K562 (cell line): ENCODE results near the gene CSRNP2. TPM values are rescaled to one million over a fixed set of nuclear protein-coding genes. Genes with fewer than 3 reads are reported as not detected.

ENCODE experiments used
- ATAC-seq: fragments of 200-7000 bp; cut with Tn5 transposase; 3 replicates; pipeline ENCODE4 v1.9.1; 2020; ENCODE audit warnings: moderate library complexity
- BruUV-seq: library from RNA; stranded (reverse); fragments of 400-500 nt; replicated peaks from 2 replicates; lab custom pipeline; 2021; lab: Mats Ljungman, UMichigan
- CTCF ChIA-PET: fragments of 300-600 bp; formaldehyde crosslinking; extraction: SDS; loops from one replicate; lab custom pipeline; 2021; ENCODE audit warnings: low intra/inter-chr PET ratio; lab: Yijun Ruan, JAX
- POLR2A ChIA-PET: fragments of 300-600, 350-650 bp; sonication (Branson Sonifier 250); formaldehyde crosslinking; extraction: SDS; loops from one replicate; lab custom pipeline; 2021; ENCODE audit warnings: antibody characterized with exemption, inconsistent platforms; lab: Yijun Ruan, JAX
- DNase-seq, 4 experiments: peaks; one replicate each; pipeline versions ENCODE4 v3.0.0 to v3.0.0-alpha.2; 2011 to 2018; ENCODE audit warnings: low spot score in 3 of 4, mixed read lengths in 3 of 4; ENCODE audit errors: extremely low read depth in 1 of 4
- FAIRE-seq: peaks from 2 replicates; lab custom pipeline; 2011; peaks lifted over from hg19 to GRCh38; lab: Jason Lieb, UNC
- H2AFZ ChIP-seq: 2 replicates; pipeline ENCODE4 v1.6.0; 2011; ENCODE audit warnings: low read depth, low read length, control low read depth, inconsistent platforms
- H3K27ac ChIP-seq: fragments of 200-600 bp; 3 replicates; pipeline ENCODE4 v1.8.0; 2011; ENCODE audit warnings: low read depth, mild to moderate bottlenecking, control low read depth, inconsistent platforms, low read length, moderate library complexity, mixed read lengths; ENCODE audit errors: extremely low read depth
- H3K27me3 ChIP-seq, 2 experiments: fragments of 300-600 bp in 1 of 2; 2 replicates in 1 of 2; 3 replicates in 1 of 2; pipeline versions ENCODE4 v1.6.0 to v1.8.0; 2011; ENCODE audit warnings: inconsistent platforms in 2 of 2, low read length in 2 of 2, mild to moderate bottlenecking in 1 of 2, mixed read lengths in 1 of 2, moderate library complexity in 1 of 2; ENCODE audit not compliant: control insufficient read depth in 2 of 2, insufficient read depth in 2 of 2
- H3K36me3 ChIP-seq: fragments of 300-600 bp; 3 replicates; pipeline ENCODE4 v1.8.0; 2011; ENCODE audit warnings: mild to moderate bottlenecking, low read length, inconsistent platforms; ENCODE audit not compliant: control insufficient read depth, insufficient read depth
- H3K4me1 ChIP-seq, 2 experiments: fragments of 200-600 bp in 1 of 2; replicated peaks in 1 of 2; 2 replicates in 1 of 2; 3 replicates in 1 of 2; pipeline versions ENCODE4 v1.5.1 to v1.8.0; 2011; ENCODE audit warnings: inconsistent platforms in 2 of 2, low read length in 2 of 2, mild to moderate bottlenecking in 1 of 2, mixed read lengths in 1 of 2, moderate library complexity in 1 of 2; ENCODE audit not compliant: control insufficient read depth in 2 of 2, insufficient read depth in 2 of 2
- H3K4me2 ChIP-seq: 2 replicates; pipeline ENCODE4 v1.6.1; 2011; ENCODE audit warnings: low read length, control low read depth, inconsistent platforms, mixed read lengths; ENCODE audit not compliant: insufficient read depth
- H3K4me3 ChIP-seq: fragments of 200-600 bp; sonication (generic), shearing (Covaris generic); 2 replicates; pipeline ENCODE4 v1.5.1; 2016; ENCODE audit warnings: control low read depth, inconsistent platforms
- H3K79me2 ChIP-seq: fragments of 200-600 bp; 3 replicates; pipeline ENCODE4 v1.8.0; 2011; ENCODE audit warnings: low read length, inconsistent platforms; ENCODE audit not compliant: control insufficient read depth, insufficient read depth
- H3K9ac ChIP-seq, 2 experiments: 2 replicates each; pipeline versions ENCODE4 v1.6.0 to v1.6.1; 2011; ENCODE audit warnings: low read depth in 2 of 2, low read length in 2 of 2, control low read depth in 1 of 2, inconsistent platforms in 1 of 2, mild to moderate bottlenecking in 1 of 2, mixed read lengths in 1 of 2; ENCODE audit not compliant: insufficient read depth in 1 of 2
- H3K9me1 ChIP-seq: one replicate; pipeline ENCODE4 v1.6.0; 2011; ENCODE audit warnings: inconsistent platforms, mild to moderate bottlenecking, low read length, moderate library complexity; ENCODE audit not compliant: control insufficient read depth, insufficient read depth
- H3K9me3 ChIP-seq: replicated peaks from 2 replicates; pipeline ENCODE4 v1.5.1; 2011; ENCODE audit warnings: low read depth, low read length, inconsistent platforms; ENCODE audit not compliant: control insufficient read depth, insufficient read depth
- H4K20me1 ChIP-seq: replicated peaks from 2 replicates; pipeline ENCODE4 v1.6.1; 2011; ENCODE audit warnings: low read length, inconsistent platforms, mixed read lengths; ENCODE audit not compliant: control insufficient read depth, insufficient read depth
- CBX8 ChIP-seq: fragments of 200-600 bp; sonication (generic); IDR thresholded peaks from 2 replicates; pipeline ENCODE4 v1.6.1; 2012; ENCODE audit warnings: borderline replicate concordance, mixed run types, low read depth, mild to moderate bottlenecking, moderate library complexity, mixed read lengths, low read length, control low read depth, inconsistent platforms; ENCODE audit not compliant: poor library complexity, severe bottlenecking; ENCODE audit errors: extremely low read depth
- CEBPB ChIP-seq: fragments of 450-650 bp; IDR thresholded peaks from 2 replicates; pipeline ENCODE4 v1.6.1; 2016; ENCODE audit warnings: missing genetic modification characterization, missing compliant biosample characterization
- IFI16 ChIP-seq: fragments of 250-450 bp; sonication (Bioruptor Pico); IDR thresholded peaks from 2 replicates; pipeline ENCODE4 v2.1.2; 2022; ENCODE audit warnings: mild to moderate bottlenecking, inconsistent platforms
- MED1 ChIP-seq: sonication (generic); formaldehyde crosslinking; IDR thresholded peaks from 2 replicates; pipeline ENCODE4 v1.8.1; 2023; ENCODE audit warnings: missing genetic modification reagents, borderline replicate concordance
- MTA3 ChIP-seq: fragments of 450-650 bp; formaldehyde crosslinking; IDR thresholded peaks from 2 replicates; pipeline ENCODE4 v1.6.1; 2017; ENCODE audit warnings: mild to moderate bottlenecking, borderline replicate concordance
- TCF7L2 ChIP-seq: fragments of 150-350 bp; IDR thresholded peaks from 2 replicates; pipeline ENCODE4 v1.6.1; 2016; ENCODE audit warnings: low read depth, mild to moderate bottlenecking, low read length, moderate library complexity
- TEAD1 ChIP-seq, 2 experiments: fragments of 450-650 bp in 1 of 2; sonication (generic) in 1 of 2; formaldehyde crosslinking; IDR thresholded peaks; 2 replicates each; pipeline versions ENCODE4 v1.4.0 to v1.8.0; 2020 to 2022; ENCODE audit warnings: mild to moderate bottlenecking in 2 of 2, missing genetic modification reagents in 1 of 2
- U2AF1 ChIP-seq: fragments of 200-400 bp; formaldehyde crosslinking; optimal IDR thresholded peaks from 2 replicates; pipeline ENCODE3; 2017; ENCODE audit warnings: mild to moderate bottlenecking, low read depth, low read length, moderate library complexity
- XRCC4 ChIP-seq: IDR thresholded peaks from one replicate; pipeline ENCODE4 v1.6.1; 2011; ENCODE audit not compliant: insufficient read depth, insufficient read length; ENCODE audit errors: extremely low read depth
- ZNF23 ChIP-seq: fragments of 250-450 bp; sonication (Bioruptor Pico); IDR thresholded peaks from 2 replicates; pipeline ENCODE4 v1.4.0; 2020; ENCODE audit warnings: mild to moderate bottlenecking
- ZNF239 ChIP-seq: fragments of 250-450 bp; sonication (Bioruptor Pico); IDR thresholded peaks from 2 replicates; pipeline ENCODE4 v1.4.0; 2020; ENCODE audit warnings: mild to moderate bottlenecking
- ZNF586 ChIP-seq: fragments of 450-650 bp; formaldehyde crosslinking; conservative IDR thresholded peaks from 2 replicates; pipeline ENCODE4 v1.4.0; 2020; ENCODE audit warnings: mild to moderate bottlenecking, moderate library complexity
- WGBS: fragments of 100-300 bp; shearing (Covaris generic); methylation state at CpG from one replicate; pipeline ENCODE4 v1.1.6; 2016; ENCODE audit warnings: low coverage, mixed read lengths; ENCODE audit not compliant: insufficient coverage; ENCODE audit errors: missing lambda C conversion rate; 5-methylcytosine and 5-hydroxymethylcytosine counted together
- in situ Hi-C: fragments of 300-500 bp; cut with MboI; formaldehyde crosslinking; loops from 4 replicates; pipeline ENCODE4 v1.15.0; 2018; ENCODE audit warnings: inconsistent platforms, mixed read lengths
- intact Hi-C: fragments of 100-400 bp; cut with micrococcal nuclease; formaldehyde crosslinking; loops from 2 replicates; pipeline ENCODE4 v1.14.2; 2022
- polyA plus RNA-seq, 8 experiments: library from polyadenylated mRNA; depleted of rRNA in 4 of 8; stranded (reverse) in 5 of 8; unstranded in 3 of 8; fragments of >200 nt; fragmentation: Nextera tagmentation in 2 of 8; fragmentation: Illumina TruSeq in 1 of 8; extraction: Ambion mirVana in 2 of 8; extraction: Trizol in 1 of 8; gene quantifications; 2 replicates each; pipeline versions ENCODE4 v1.2.1 to v1.2.3, GENCODE V29; 2011 to 2014; ENCODE audit warnings: inconsistent platforms in 1 of 8, missing spikeins in 1 of 8
- total RNA-seq, 7 experiments: library from RNA; depleted of rRNA in 6 of 7; stranded (reverse); fragments of >200 nt in 6 of 7; fragmentation: Illumina TruSeq in 2 of 7; extraction: Trizol in 2 of 7; gene quantifications; 2 replicates each; pipeline versions ENCODE4 v1.2.1 to v1.2.3, GENCODE V29; 2011 to 2021; ENCODE audit warnings: low replicate concordance in 1 of 7
- TF ChIP-seq, protein P1 (sequence below): fragments of 250-450 bp; sonication (Bioruptor Pico); IDR thresholded peaks from 2 replicates; pipeline ENCODE4 v1.4.0; 2020; ENCODE audit warnings: borderline replicate concordance
- TF ChIP-seq, protein P2 (sequence below): fragments of 450-650 bp; IDR thresholded peaks from 2 replicates; pipeline ENCODE4 v1.6.1; 2016

The CSRNP2 gene
- total and polyA plus RNA-seq, 9 of the 15 experiments (the other 6 are each of a cell fraction or from before 2014, with no cell fraction given): 1.6 to 13.9 (median 5.9) TPM

DNA sequence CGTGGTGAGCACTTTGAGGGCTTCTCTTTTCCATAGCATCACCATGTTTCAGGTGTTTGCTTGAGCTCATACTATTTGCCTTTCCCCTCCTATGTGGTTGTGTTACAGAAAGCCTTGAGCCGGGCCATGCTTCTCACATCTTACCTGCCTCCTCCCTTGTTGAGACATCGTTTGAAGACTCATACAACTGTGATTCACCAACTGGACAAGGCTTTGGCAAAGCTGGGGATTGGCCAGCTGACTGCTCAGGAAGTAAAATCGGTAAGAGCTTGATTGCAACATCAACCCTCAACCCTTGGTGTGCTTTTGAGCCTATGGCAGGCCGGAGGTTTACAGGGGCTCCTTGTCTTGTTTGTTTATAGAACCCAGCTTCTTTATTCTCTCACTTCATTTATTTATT, 27.2 kb downstream of the CSRNP2 start:
- H3K36me3 ChIP-seq: peaks cover 87% of the 10 kb centered on the region
- H3K4me3 ChIP-seq: no peak overlapping the region
- H3K4me2 ChIP-seq: no peak overlapping the region
- intact Hi-C loops: no loop called here
- ChIA-PET CTCF (no interaction called here), POLR2A (interaction anchor here (0.6 to 2.1 kb wide), 5 partner anchors 8 to 431 kb away, joined by 3 to 11 read pairs (median 3); partner anchors contain the start of genes CSRNP2 and LETMD1)
- H3K27me3 ChIP-seq: no peaks in the 10 kb centered on the region
- no TSS peak for BruUV-seq
- H4K20me1 ChIP-seq: no peaks in the 10 kb centered on the region
- in situ Hi-C loops: no loop called here
- no peaks in the 10 kb centered on the region for H3K9me1 ChIP-seq
- no peak for TF ChIP-seq IFI16
- TF ChIP-seq CEBPB (tag): peak; percentile 24; the same call in 1 of the 2 replicates
- H3K9ac ChIP-seq: no peak overlapping the region
- H3K4me1 ChIP-seq: no peaks in the 10 kb centered on the region
- H2AFZ ChIP-seq: no peak overlapping the region
- peaks cover 5% of the 10 kb centered on the region; the same call in 1 of the 3 replicates for H3K79me2 ChIP-seq
- H3K27ac ChIP-seq: no peak overlapping the region
- WGBS: 78% methylated on average over 4 of the region's 5 CpGs
- DNase-seq: no peak
- no peak for FAIRE-seq
- ATAC-seq: no peak
- H3K9me3 ChIP-seq: no peaks in the 10 kb centered on the region

DNA sequence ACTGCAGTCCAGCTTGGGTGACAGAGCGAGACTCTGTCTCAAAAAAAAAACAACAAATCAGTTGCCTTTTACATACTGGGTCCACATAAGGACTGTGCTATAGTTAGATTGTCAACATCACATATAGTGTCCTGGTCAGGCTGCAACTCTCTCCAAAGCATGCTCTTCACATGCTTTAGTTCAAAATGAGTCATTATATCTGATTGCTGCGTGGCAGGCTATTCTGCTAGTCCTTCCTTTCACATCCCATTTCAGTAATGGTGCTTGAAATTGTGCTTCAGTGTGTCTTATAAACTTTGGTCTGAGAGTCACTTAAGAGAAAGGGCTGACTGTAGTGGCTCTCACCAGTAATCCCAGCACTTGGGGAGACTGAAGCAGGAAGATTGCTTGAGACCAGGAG, 28.3 kb downstream of the CSRNP2 start:
- ChIA-PET CTCF (no interaction called here), POLR2A (interaction anchor here (1.5 kb wide), 1 partner anchor 10 kb away, joined by 5 read pairs; no protein-coding TSS in a partner anchor)
- H3K9me1 ChIP-seq: no peaks in the 10 kb centered on the region
- intact Hi-C loops: no loop called here
- H2AFZ ChIP-seq: no peak overlapping the region
- DNase-seq (no peak), ATAC-seq (no peak), FAIRE-seq (no peak)
- peaks cover 84% of the 10 kb centered on the region for H3K36me3 ChIP-seq
- no TSS peak for BruUV-seq
- 92% methylated on average over 2 of the region's 2 CpGs for WGBS
- no peaks in the 10 kb centered on the region for H3K9me3 ChIP-seq
- H4K20me1 ChIP-seq: no peaks in the 10 kb centered on the region
- H3K9ac ChIP-seq: no peak overlapping the region
- H3K79me2 ChIP-seq: peaks cover 9% of the 10 kb centered on the region
- H3K27ac ChIP-seq: no peak overlapping the region
- no peak overlapping the region for H3K4me2 ChIP-seq
- H3K4me3 ChIP-seq: no peak overlapping the region
- in situ Hi-C loops: no loop called here
- no peaks in the 10 kb centered on the region for H3K27me3 ChIP-seq
- 0 out of 5 replicates have a peak, but pooled peaks cover 0 to 2% of the 10 kb centered on the region in 2 experiments for H3K4me1 ChIP-seq
- TF ChIP-seq MTA3: no peak
- no peak for TF ChIP-seq TEAD1 (CRISPR knock-in tag; IDR thresholded peaks at IDR 0.05)
- no peak for TF ChIP-seq ZNF239 (CRISPR knock-in tag)
- TF ChIP-seq TCF7L2: no peak
- TF ChIP-seq, protein P1, sequence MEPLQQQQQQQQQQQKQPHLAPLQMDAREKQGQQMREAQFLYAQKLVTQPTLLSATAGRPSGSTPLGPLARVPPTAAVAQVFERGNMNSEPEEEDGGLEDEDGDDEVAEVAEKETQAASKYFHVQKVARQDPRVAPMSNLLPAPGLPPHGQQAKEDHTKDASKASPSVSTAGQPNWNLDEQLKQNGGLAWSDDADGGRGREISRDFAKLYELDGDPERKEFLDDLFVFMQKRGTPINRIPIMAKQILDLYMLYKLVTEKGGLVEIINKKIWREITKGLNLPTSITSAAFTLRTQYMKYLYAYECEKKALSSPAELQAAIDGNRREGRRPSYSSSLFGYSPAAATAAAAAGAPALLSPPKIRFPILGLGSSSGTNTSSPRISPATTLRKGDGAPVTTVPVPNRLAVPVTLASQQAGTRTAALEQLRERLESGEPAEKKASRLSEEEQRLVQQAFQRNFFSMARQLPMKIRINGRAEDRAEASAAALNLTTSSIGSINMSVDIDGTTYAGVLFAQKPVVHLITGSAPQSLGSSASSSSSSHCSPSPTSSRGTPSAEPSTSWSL (CRISPR knock-in tag): no peak
- TF ChIP-seq ZNF586 (CRISPR knock-in tag): no peak
- TF ChIP-seq XRCC4: no peak
- no peak for TF ChIP-seq U2AF1
- TF ChIP-seq, protein P2, sequence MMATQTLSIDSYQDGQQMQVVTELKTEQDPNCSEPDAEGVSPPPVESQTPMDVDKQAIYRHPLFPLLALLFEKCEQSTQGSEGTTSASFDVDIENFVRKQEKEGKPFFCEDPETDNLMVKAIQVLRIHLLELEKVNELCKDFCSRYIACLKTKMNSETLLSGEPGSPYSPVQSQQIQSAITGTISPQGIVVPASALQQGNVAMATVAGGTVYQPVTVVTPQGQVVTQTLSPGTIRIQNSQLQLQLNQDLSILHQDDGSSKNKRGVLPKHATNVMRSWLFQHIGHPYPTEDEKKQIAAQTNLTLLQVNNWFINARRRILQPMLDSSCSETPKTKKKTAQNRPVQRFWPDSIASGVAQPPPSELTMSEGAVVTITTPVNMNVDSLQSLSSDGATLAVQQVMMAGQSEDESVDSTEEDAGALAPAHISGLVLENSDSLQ: no peak
- TF ChIP-seq MED1 (CRISPR knock-in tag): no peak
- TF ChIP-seq CBX8: no peak
- TF ChIP-seq ZNF23: no peak
